ENCODE results near the gene CFAP206.

Gene CFAP206, protein sequence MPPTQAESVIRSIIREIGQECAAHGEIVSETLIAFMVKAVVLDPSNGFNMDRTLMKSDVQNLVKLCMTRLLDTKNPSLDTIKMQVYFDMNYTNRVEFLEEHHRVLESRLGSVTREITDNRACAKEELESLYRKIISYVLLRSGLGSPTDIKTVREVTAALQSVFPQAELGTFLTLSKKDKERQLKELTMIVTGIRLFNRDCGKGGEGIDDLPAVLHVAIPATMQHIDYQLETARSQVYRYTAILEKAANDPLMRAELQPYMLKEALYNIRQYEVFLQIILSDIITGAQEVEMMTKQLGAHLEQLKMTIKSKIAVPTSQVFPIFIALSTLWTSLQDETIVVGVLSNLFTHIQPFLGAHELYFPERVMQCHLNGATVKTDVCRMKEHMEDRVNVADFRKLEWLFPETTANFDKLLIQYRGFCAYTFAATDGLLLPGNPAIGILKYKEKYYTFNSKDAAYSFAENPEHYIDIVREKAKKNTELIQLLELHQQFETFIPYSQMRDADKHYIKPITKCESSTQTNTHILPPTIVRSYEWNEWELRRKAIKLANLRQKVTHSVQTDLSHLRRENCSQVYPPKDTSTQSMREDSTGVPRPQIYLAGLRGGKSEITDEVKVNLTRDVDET

DNA sequence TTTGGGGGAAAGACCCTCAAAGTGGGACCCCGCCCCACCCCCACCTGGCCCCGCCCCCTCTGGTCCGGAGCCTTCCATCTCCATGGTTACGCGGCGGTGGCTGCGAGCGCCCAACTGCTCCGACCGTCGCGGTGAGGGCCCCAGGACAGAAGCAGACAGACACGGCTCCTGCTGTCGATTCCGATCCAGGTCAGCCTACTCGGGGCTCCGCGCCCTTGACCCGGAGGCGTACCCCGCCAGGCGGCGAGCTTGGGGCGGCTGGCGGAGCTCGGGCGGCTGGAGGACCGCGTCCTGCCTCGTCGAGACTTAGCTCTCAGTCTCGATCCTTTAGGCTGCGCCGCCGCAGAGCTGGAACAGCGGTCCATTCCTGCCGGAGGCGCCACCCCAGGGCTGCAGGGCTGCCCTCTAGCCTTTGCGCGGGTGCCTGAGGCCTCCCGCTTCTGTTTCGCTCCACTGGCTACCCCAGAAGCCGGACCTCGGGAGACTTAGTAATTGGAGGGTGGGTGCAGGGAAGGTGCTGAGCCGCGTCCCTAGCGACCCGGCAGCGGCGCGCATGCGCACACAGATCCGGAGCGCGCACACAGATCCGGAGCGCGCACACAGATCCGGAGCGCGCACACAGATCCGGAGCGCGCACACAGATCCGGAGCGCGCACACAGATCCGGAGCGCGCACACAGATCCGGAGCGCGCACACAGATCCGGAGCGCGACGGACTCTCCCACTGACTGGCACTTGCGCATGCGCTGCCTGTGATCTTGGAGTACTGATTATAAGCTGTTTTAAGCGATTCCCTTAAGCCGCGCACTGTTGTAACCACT, at the start of gene CFAP206:
Gene CFAP206 (plus strand): TSS at position 72 of the 820 bp plus-strand sequence. CDS start 1,868 bp downstream, outside the sequence.
- in situ Hi-C loops (cut with HindIII; ENCODE audit: low sequenced_read_pairs): no loop called here

DNA sequence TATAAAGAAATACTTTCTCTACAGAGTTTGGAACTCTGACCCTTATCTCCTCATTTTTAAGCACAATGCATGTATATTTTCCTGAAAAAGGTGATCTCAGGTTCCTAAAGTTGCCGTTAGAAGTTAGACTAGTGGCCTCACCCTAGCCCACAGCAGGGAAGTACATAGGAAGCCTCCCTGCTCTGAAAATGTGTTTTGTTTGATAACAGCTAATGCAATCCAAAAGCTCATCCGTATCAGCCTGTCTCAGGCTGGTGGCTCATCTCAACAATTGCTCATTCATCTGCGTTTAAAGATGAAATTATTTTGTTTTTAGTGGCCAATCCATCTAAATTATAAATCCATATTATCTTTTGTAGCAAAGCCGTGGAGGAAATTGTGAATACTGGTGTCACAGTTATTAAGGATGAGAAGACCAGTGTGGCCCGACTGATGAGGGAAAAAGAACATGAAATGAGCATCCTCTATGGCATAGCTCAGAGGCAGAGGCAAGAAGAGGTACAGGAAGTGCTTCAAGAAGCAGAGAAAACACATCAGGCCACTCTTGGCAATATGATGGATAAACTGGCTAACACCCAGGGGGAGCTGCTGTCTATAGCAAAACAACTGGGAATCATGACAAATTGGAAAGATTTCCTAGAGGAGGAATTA, 43.0 kb upstream of the CFAP206 start:
- in situ Hi-C loops (cut with HindIII; ENCODE audit: low sequenced_read_pairs): no loop called here

DNA sequence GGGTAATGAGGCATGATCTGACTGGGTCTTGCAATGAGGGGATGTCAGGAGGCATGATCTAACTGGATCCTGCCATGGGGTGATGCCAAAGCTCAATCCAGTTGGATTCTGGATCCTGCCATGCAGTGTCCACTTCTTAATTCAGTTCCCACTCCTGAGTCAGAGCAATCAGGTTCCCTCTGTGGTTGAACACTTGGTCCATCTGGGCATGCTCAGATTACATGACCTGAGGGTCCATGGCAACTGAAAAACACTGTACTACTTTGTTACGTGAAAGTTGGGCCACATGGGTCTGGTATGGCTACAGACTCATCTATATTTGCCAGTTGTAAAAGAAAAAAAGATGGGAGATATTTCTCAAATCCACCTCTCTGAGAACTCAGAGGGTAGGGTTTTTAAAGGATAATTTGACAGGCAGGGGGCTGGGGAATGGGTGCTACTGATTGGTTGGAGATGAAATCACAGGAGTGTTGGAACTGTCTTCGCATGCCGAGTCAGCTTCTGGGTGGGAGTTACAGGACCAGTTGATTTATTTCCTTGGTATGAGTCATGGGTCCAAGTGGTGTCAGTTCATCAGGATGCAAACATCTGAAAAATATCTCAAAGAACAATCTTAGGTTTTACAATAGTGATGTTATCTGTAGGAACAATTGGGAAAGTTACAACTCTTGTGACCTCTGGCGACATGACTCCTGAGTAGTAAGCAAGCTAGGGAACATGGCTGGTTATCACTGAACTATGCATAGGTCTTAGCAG, 41.5 kb upstream of the CFAP206 start:
- in situ Hi-C loops (cut with HindIII; ENCODE audit: low sequenced_read_pairs): no loop called here

DNA sequence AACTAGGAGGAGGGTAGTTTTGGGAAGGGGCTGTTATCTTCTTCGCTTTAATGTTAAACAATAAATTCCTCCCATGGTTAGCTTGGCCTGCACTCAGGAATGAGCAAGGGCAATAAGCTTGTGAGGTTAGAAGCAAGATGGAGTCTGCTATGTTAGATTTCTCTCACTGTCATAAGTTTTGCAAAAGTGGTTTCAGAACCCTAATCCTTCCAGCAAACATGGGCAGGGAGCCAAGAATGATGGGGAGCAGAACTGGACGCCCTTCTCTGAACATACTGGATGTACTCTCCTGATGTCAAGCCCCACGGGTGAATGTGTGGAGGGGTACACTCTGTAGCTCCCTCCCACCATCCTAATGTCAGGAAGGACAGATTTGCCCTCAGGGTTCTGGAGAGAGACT, 40.9 kb upstream of the CFAP206 start:
- in situ Hi-C loops (cut with HindIII; ENCODE audit: low sequenced_read_pairs): no loop called here

DNA sequence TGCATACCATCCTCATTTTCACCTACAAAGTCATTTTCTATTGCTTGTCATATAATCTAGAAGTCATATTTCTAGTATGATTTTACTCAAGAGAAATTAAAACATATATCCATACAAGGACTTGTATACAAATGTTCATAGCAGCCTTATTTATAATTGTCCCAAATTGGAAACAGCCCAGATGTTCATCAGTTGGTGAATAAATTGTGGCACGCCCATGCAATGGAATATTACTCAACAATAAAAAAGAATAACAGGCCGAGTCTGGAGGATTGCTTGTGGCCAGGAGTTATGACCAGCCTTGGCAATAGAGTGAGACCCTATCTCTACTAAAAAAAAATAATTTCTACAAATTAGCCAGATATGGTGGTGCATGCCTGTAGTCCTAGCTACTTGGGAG, 34.4 kb upstream of the CFAP206 start:
- in situ Hi-C loops (cut with HindIII; ENCODE audit: low sequenced_read_pairs): no loop called here

DNA sequence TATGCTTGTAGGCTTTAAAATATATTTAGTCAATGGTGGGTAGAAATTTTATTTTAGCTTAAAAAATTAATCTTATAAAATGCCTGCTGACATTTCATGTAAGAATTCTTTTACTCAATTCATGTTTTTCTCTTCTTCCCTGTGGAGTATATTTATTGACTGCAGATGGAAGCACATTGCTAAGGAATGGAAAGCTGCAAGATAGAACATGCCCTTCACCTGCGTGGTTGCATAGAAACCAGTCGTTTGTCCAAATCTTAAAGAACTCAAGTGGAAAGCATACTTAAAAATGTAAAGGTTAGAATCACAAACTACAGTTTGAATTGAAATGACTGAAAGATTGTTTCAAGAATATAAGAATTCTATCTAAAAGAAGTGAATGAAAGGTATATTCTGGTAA, 32.5 kb upstream of the CFAP206 start:
- in situ Hi-C loops (cut with HindIII; ENCODE audit: low sequenced_read_pairs): no loop called here

DNA sequence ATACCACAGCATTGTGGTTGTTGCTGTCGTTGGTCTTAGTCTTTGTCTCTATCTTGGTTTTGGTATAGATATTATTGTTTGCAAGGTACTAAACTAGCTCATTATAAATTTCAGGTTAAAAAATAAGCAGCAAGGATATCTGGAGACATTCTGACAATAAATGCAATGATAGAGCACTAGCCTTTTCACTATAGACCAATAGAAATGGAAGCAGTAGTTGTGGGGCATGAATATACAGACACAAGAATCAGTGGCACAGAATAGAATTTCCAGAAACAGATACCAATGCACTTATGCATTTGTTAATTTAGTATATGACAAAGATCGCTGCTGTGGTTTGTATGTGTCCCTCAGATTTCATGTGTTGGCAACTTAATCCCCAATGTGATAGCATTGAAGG, 31.1 kb upstream of the CFAP206 start:
- in situ Hi-C loops (cut with HindIII; ENCODE audit: low sequenced_read_pairs): no loop called here

DNA sequence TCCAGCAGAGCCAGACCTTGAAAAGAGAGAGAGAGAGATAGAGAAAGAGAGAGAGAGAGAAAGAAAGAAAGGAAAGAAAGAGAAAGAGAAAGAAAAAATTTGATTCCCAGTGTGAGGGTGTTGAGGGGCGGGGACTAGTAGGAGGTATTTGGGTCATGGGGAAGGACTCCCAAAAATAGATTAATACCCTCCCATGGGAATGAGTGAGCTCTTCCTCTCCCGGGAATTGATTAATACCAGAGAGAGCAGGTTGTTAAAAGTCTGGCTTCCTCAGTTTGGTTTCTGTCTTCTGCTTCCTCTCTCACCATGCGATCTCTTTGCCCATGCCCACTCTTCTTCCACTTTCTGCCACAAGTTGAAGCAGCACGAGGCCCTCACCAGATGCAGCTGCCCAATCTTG, 28.8 kb upstream of the CFAP206 start:
- in situ Hi-C loops (cut with HindIII; ENCODE audit: low sequenced_read_pairs): no loop called here

DNA sequence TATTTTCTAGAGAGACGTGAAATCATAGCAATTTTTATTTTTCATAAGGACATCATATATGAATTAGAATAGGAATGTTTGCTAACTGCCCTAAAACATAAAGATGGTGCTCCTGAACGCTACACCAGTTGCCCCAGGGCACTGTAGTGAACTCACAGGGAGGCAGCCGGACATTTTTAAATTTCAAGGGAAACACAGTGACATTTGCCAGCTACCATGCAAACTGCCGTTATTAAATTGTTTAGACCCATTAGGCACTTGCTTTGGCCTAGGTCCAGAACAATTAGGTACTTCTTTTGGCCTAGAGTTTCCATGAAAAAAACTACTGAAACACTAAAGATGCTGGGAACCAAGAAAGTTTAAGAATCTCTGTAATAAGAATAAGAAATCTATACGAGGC, 24.9 kb upstream of the CFAP206 start:
- in situ Hi-C loops (cut with HindIII; ENCODE audit: low sequenced_read_pairs): no loop called here

DNA sequence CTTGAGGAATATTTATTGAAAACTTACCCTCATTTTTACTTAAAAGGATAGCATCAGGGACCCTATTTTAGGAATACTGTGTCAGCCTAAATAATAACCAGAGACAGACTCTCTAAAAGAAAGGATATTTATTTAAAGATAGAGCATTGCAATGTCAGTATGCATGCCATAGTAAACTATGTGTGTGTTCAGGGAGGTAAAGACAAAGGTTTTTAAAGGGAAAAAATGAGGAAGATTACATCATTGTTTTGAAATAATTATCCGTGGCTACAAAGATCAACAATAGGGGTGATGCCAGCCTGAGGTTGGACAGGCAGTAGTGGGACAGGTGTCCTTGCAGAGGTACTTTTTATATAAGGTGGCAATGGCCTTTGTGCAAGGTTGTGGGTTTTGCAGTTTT, 23.7 kb upstream of the CFAP206 start:
- in situ Hi-C loops (cut with HindIII; ENCODE audit: low sequenced_read_pairs): no loop called here

DNA sequence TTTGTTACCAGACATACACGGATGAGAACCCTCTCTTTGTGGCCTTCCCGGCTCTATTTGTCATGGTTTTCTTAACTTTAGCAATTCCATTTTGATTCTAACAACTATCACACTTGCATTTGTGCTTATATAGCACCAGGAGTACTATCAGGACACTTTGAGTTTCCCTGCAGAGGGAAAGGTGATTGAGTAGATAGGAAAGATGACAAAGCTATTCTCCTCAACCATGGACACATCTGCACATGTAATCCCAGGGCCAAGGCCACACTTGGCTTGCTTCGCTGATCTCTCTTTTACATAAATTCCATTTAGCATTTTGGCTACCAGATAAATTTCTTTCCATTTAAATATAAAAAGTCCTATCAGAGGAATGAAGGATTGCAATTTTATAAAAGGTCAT, 23.3 kb upstream of the CFAP206 start:
- in situ Hi-C loops (cut with HindIII; ENCODE audit: low sequenced_read_pairs): no loop called here

DNA sequence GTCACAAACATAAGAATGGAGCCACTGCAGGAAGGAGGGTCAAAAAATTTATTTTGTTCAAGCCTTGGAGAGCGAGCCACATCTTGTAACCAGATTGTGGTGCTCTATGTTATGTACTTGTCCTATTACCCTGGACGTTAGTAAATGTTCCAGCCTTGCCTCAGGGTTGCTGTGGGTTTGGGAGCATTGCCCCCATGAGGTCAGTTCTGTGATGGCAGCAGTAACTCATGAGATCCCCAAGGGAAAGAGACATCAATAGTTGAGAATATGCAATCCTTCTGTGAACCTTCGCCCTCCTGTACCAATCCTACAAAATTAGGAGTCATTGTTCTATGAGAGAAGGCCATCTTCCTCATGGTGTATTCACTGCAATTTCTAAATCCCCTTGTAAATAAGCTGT, 16.4 kb upstream of the CFAP206 start:
- in situ Hi-C loops (cut with HindIII; ENCODE audit: low sequenced_read_pairs): no loop called here

DNA sequence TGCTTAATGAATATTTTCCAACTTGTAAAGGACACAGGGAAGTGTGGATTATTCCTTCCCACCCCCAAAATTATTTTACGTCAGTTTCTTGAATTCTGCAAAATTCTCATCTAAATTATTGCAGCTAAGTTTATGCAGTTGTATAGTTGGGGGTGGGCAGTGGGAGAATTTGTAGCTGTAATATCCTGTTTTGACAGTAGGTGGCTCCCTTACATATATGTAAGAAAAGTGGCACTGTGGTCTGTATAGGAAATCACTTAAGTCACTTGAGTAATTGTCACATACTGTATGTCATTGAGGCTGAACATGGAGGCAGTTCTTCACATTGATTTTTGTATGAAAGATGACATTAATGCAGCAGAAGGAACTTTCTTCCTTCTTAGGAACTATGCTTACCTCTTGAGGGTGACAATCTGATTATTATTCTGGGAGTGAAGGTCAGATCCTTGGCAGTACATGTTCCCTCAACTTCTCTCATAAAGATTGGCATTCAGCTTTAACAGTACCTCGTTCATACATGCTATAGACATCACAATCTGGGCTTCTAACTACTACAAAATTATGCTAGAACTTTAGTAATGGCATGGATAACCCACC, 14.6 kb upstream of the CFAP206 start:
- in situ Hi-C loops (cut with HindIII; ENCODE audit: low sequenced_read_pairs): no loop called here

DNA sequence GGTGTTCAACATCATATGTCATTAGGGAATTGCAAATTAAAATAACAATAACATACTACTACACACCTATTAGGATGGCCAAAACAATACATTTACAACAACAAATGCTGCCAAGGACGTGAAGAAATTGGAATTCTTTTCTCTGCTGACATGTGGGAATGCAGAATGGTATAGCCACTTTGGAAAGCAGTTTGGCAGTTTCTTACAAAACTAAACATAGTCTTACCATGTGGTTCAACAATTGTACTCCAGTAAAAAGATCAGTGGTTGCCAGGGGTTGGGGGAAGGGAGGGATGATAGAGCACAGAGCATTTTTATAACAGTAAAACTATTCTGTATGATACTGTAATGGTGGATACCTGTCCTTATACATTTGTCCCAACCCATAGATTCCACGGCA, 12.3 kb upstream of the CFAP206 start:
- in situ Hi-C loops (cut with HindIII; ENCODE audit: low sequenced_read_pairs): no loop called here

DNA sequence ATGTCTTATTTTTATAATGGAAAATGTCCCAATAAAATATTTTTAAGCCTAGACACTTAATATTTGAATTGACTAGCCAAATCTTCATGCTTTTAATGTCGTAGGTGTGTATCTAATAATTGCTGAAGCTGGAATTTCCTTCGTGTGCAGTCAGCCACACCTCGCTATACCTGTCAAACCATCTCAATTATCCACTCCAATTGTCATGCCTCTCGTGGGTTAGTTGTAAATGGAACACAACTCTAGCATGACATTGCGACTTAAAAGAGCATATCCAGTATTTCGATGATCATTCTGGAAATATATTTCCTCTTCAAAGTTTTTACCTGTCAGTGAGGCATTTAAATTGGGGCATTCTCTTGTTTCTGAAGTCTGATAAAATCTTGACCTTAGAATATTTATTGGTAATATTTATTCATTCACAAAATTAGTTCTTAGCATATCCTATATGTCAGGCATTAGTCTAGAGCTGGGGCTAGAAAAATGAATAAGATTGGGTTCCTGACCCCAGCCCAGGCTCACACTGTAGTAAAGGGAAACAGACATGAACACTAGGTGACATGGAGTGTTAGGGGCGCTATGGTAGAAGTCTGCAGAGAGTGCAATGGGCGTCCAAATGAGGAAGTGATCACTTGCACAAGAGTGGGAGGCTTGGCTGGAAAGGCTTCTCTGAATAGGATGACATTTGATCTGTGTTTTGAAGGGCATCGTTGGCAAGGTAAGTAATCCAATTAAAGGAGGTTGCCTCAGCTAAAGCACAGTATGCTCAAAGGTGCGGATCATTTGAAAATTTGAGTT, 11.0 kb upstream of the CFAP206 start:
- in situ Hi-C loops (cut with HindIII; ENCODE audit: low sequenced_read_pairs): no loop called here

DNA sequence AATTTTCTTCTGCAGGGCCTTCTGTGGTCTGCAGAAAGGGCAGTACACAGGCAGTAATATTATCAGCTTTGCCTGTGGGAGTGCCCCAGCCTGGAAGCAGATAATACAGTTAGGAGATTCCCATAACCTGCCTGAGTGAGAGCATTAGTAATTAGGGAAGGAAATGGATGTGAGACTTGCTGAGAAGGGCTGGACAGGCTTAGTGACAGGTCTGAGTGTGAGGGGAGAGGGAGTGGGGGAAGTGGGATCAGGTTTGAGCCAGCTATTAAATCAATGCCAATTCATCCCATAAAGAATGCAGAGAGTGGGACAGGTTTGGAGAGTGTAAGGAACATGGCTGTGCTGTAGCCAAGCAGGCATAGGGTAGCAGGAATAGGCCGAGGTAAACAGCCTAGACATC, 10.1 kb upstream of the CFAP206 start:
- in situ Hi-C loops (cut with HindIII; ENCODE audit: low sequenced_read_pairs): no loop called here

DNA sequence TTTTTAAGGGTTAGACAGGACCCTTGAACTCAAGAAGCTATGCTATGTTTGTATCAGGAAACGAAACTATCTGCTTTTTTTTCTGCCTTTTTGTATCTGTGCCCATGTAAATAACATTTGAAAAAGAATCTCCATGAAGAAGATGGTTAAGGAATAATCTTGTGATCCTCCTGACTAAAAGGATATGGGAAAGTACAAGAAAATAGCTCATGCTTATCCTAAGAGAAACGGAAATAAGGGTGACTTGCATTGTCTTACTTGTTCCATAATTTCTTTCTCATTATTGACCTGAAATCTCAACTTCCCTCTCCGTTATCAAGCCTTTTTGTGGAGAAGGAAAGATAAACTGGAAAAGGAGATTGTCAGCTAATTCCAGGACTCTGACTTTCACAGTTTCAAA, 5.9 kb upstream of the CFAP206 start:
- in situ Hi-C loops (cut with HindIII; ENCODE audit: low sequenced_read_pairs): no loop called here

DNA sequence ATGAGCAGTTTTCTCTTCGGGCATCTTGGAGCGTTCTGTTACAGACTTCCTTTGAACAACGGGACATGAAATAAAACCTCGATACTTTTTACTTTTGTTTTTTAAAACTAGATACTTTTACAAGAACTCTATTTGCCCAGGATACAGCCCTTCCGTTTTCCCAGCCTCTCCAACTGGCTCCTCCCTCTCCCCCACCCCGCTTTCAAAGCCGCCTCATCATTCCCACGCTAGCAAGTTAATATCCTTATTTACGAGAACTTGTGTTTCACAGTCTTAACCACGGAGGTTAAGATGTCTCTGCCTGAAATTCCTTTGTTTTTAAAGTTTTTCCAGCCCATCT, 241 bp upstream of the CFAP206 start:
- in situ Hi-C loops (cut with HindIII; ENCODE audit: low sequenced_read_pairs): no loop called here

DNA sequence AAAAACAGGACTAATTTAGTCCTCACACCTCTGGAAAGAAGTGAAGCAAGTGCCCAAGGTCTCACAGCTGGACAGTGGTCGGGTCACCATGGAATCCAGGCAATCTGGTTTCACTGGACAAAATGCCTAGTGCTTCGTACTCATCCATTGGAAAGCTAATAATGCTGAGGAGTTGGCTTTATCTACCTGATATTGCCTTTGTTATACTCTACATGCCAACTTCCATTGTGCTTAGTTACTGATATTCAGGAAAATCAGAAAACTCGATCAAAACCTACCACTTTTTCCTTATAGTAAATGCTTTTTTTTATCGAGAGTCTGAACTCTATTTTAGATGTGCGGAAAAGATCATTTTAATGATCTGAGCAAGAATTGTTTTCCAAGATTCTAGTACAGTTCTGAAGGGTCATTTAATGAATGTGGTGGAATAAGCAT, 966 bp downstream of the CFAP206 start:
- in situ Hi-C loops (cut with HindIII; ENCODE audit: low sequenced_read_pairs): no loop called here
